ENCODE measurements around the gene SYT2.
"Not testable (repeated sequence)": the region's sequence is repeated elsewhere in the genome, so short reads cannot be mapped to it uniquely, and the experiment has no call there.

Gene SYT2

GRCh38 chr1:202551683-202552082, 158.6 kb downstream of the SYT2 start:
- H3K27ac ChIP-seq (replicated peaks): no peak overlapping the region
- no peak for DNase-seq (ENCODE audit: low read depth in 1 of 2, low spot score in 1 of 2)
- no peak overlapping the region for H3K4me3 ChIP-seq (replicated peaks; ENCODE audit: insufficient read depth, low read length)
- TF ChIP-seq CTCF (IDR thresholded peaks at IDR 0.05; ENCODE audit: insufficient read depth, low read length) (no peak), REST (IDR thresholded peaks at IDR 0.05; ENCODE audit: insufficient replicate concordance, low read depth) (no peak), GABPA (IDR thresholded peaks at IDR 0.05; ENCODE audit: low read depth) (no peak), POLR2AphosphoS5 (IDR thresholded peaks at IDR 0.05; ENCODE audit: low read depth) (no peak), SPI1 (IDR thresholded peaks at IDR 0.05; ENCODE audit: borderline replicate concordance, low read depth) (no peak)
- no peaks in the 10 kb centered on the region for H3K27me3 ChIP-seq (ENCODE audit: insufficient read depth, poor library complexity, severe bottlenecking)

- H3K27ac ChIP-seq (replicated peaks); H3K4me3 ChIP-seq (replicated peaks; ENCODE audit: insufficient read depth, low read length); H3K27me3 ChIP-seq (ENCODE audit: insufficient read depth, poor library complexity, severe bottlenecking); DNase-seq (ENCODE audit: low read depth in 1 of 2, low spot score in 1 of 2): not testable (repeated sequence)
Measured at GRCh38 chr1:202550088-202550487, 160.2 kb downstream of the SYT2 start.

- H3K27ac ChIP-seq (replicated peaks): no peak overlapping the region
- H3K27me3 ChIP-seq (ENCODE audit: insufficient read depth, poor library complexity, severe bottlenecking): no peaks in the 10 kb centered on the region
- H3K4me3 ChIP-seq (replicated peaks; ENCODE audit: insufficient read depth, low read length): no peak overlapping the region
- TF ChIP-seq SPI1 (IDR thresholded peaks at IDR 0.05; ENCODE audit: borderline replicate concordance, low read depth) (no peak), POLR2AphosphoS5 (IDR thresholded peaks at IDR 0.05; ENCODE audit: low read depth) (no peak), GABPA (IDR thresholded peaks at IDR 0.05; ENCODE audit: low read depth) (no peak), CTCF (IDR thresholded peaks at IDR 0.05; ENCODE audit: insufficient read depth, low read length) (no peak), REST (IDR thresholded peaks at IDR 0.05; ENCODE audit: insufficient replicate concordance, low read depth) (no peak)
- DNase-seq (ENCODE audit: low read depth in 1 of 2, low spot score in 1 of 2): no peak
Measured at GRCh38 chr1:202547215-202547614, 163.0 kb downstream of the SYT2 start.

- H3K27ac ChIP-seq (replicated peaks); H3K27me3 ChIP-seq (ENCODE audit: insufficient read depth, poor library complexity, severe bottlenecking); DNase-seq (ENCODE audit: low read depth in 1 of 2, low spot score in 1 of 2); H3K4me3 ChIP-seq (replicated peaks; ENCODE audit: insufficient read depth, low read length): not testable (repeated sequence)
Measured at GRCh38 chr1:202546796-202547195, 163.5 kb downstream of the SYT2 start.

- not testable (repeated sequence) for H3K27me3 ChIP-seq (ENCODE audit: insufficient read depth, poor library complexity, severe bottlenecking); H3K27ac ChIP-seq (replicated peaks); DNase-seq (ENCODE audit: low read depth in 1 of 2, low spot score in 1 of 2); H3K4me3 ChIP-seq (replicated peaks; ENCODE audit: insufficient read depth, low read length)
Measured at GRCh38 chr1:202546377-202546776, 163.9 kb downstream of the SYT2 start.

GRCh38 chr1:202545647-202546303, 164.5 kb downstream of the SYT2 start:
- DNase-seq (ENCODE audit: low read depth in 1 of 2, low spot score in 1 of 2); H3K27me3 ChIP-seq (ENCODE audit: insufficient read depth, poor library complexity, severe bottlenecking); H3K4me3 ChIP-seq (replicated peaks; ENCODE audit: insufficient read depth, low read length); H3K27ac ChIP-seq (replicated peaks): not testable (repeated sequence)

GRCh38 chr1:202544766-202545449, 165.3 kb downstream of the SYT2 start:
- not testable (repeated sequence) for H3K27ac ChIP-seq (replicated peaks); DNase-seq (ENCODE audit: low read depth in 1 of 2, low spot score in 1 of 2); H3K27me3 ChIP-seq (ENCODE audit: insufficient read depth, poor library complexity, severe bottlenecking); H3K4me3 ChIP-seq (replicated peaks; ENCODE audit: insufficient read depth, low read length)

- not testable (repeated sequence) for DNase-seq (ENCODE audit: low read depth in 1 of 2, low spot score in 1 of 2); H3K27me3 ChIP-seq (ENCODE audit: insufficient read depth, poor library complexity, severe bottlenecking); H3K27ac ChIP-seq (replicated peaks); H3K4me3 ChIP-seq (replicated peaks; ENCODE audit: insufficient read depth, low read length)
Measured at GRCh38 chr1:202543537-202543936, 166.7 kb downstream of the SYT2 start.

- not testable (repeated sequence) for H3K4me3 ChIP-seq (replicated peaks; ENCODE audit: insufficient read depth, low read length); H3K27me3 ChIP-seq (ENCODE audit: insufficient read depth, poor library complexity, severe bottlenecking); H3K27ac ChIP-seq (replicated peaks); DNase-seq (ENCODE audit: low read depth in 1 of 2, low spot score in 1 of 2)
Measured at GRCh38 chr1:202542415-202542814, 167.8 kb downstream of the SYT2 start.
